Stimulated activated CD8-positive, alpha-beta memory T cell treated with anti-CD3 and anti-CD28 coated beads, Interleukin-15, amount 100 ng/mL, for 24 hours (primary cell): ENCODE measurements around the gene DENR.

Experiments
- DNase-seq: peaks from one replicate; pipeline ENCODE4 v3.0.0-alpha.2; 2020; ENCODE audit warnings: low read depth

DENR gene

DNA sequence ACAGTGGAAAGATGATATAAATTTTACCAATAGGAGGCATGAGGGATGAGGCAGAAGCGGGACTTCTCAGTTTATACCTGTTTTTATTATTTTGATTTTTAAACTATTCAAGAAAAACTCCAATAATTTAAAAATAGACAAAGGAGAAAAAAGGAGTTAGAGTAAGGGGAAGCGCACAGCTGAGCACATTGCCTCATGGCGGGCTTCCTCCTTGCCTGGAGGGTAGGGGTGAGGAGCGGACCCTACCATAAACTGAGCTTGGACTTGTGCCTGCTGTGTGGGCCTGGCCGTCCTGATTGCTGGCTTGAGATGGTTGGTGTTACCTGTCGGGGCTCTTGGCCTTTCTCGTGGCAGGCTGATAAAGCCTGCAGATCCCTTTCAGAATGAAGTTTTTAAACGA, 67.5 kb downstream of the DENR start:
- no peak for DNase-seq
